ENCODE measurements around the gene SPATA2L. TPM values are rescaled to one million over a fixed set of nuclear protein-coding genes. Genes with fewer than 3 reads are reported as not detected.
A peak's percentile ranks its signal among the peaks of the same experiment; 100 is the strongest.

The SPATA2L gene
- total RNA-seq, 2 donors from 2014 or later, result 5.9 to 12.7 TPM

DNA sequence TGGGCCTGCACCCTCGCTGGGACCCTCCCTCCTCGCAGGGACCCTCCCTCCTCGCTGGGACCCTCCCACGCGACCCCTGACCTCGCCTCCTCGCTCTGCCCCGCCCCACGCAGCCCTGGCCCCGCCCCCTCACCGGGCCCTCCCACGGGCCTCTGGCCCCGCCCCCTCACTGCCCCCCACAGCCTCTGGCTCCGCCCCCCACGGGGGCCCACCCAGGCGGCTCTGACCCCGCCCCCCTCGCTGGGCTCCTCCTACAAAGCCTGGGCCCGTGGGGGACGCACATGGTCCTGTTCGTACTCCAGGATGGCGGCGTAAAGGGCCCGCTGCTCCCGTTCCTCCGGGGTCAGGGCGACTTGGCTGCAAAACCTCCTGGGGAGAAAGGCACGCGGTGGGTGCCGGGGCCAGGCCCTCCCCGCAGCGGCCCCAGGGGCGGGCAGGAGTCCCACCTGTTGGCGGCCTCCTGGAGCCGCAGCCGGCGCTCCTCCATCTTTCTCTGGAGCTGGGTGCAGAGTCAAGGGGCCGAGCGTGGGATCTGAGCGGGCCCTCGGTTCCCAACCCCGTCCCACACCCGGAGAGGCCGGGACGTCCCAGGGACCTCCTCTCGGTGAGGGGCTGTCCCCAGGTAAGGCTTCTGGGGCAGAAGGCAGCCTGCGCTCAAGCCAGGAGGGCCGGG is 10.2 kb upstream of the SPATA2L start:
- H3K9me3 ChIP-seq, result no peaks in the 10 kb centered on the region
- DNase-seq (ENCODE audit: low spot score), result no peak
- TF ChIP-seq, protein P1, sequence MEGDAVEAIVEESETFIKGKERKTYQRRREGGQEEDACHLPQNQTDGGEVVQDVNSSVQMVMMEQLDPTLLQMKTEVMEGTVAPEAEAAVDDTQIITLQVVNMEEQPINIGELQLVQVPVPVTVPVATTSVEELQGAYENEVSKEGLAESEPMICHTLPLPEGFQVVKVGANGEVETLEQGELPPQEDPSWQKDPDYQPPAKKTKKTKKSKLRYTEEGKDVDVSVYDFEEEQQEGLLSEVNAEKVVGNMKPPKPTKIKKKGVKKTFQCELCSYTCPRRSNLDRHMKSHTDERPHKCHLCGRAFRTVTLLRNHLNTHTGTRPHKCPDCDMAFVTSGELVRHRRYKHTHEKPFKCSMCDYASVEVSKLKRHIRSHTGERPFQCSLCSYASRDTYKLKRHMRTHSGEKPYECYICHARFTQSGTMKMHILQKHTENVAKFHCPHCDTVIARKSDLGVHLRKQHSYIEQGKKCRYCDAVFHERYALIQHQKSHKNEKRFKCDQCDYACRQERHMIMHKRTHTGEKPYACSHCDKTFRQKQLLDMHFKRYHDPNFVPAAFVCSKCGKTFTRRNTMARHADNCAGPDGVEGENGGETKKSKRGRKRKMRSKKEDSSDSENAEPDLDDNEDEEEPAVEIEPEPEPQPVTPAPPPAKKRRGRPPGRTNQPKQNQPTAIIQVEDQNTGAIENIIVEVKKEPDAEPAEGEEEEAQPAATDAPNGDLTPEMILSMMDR (IDR thresholded peaks at IDR 0.05), result no peak
- peaks cover 0 to 12% of the 10 kb centered on the region in 2 donors for H3K4me1 ChIP-seq
- no peaks in the 10 kb centered on the region for H3K36me3 ChIP-seq
- H3K27me3 ChIP-seq, result no peaks in the 10 kb centered on the region
- no peak overlapping the region for H3K27ac ChIP-seq
- H3K4me3 ChIP-seq, result peak overlapping the region in 1 of 2 donors; percentile 33

DNA sequence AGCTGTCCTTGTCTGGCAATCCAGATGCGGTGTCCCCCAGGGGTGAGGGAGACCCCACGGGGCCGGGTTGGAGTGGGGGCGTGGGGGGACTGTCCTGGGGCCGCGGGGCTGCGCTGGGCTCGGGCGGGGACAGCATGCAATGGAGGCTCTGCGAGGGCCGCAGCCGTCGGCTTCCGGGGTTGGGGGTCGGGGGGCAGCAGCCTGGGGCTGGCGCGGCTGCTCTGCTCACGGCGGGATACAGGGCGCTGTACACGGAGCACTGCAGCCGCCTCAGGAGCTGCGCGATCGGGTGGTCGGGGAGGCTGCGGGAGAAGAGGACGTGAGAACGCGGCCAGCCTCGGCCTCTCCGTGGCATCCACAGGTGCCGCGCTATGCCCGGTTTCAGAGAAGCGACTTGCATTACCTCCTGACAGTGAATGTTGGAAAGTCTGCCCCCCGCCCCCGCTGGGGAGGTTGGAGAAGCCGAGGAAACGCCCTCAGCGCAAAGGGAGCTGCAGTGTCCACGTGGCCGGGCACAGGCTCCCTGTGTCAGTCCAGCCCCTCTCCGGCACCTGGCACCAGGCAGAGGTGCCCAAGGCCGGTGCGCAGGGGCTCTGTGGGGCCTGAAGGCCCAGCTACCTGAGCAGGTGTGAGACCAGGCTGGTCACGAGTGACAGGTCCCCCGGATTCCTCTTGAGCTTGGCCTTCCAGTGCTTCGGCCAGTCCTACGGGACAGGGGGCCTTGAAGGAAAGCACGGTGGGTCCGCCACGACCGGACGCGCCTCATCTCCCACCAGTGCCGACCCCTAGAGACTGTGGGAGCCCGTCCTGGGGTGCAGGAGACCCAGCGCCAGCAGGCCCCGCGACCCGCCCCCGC is 9.4 kb upstream of the SPATA2L start:
- H3K4me3 ChIP-seq, result no peak overlapping the region
- H3K36me3 ChIP-seq, result no peaks in the 10 kb centered on the region
- TF ChIP-seq, protein P1 (IDR thresholded peaks at IDR 0.05), result no peak
- peaks cover 0 to 20% of the 10 kb centered on the region in 2 donors for H3K4me1 ChIP-seq
- no peak for DNase-seq (ENCODE audit: low spot score)
- H3K27me3 ChIP-seq, result no peaks in the 10 kb centered on the region
- no peaks in the 10 kb centered on the region for H3K9me3 ChIP-seq
- H3K27ac ChIP-seq, result no peak overlapping the region

DNA sequence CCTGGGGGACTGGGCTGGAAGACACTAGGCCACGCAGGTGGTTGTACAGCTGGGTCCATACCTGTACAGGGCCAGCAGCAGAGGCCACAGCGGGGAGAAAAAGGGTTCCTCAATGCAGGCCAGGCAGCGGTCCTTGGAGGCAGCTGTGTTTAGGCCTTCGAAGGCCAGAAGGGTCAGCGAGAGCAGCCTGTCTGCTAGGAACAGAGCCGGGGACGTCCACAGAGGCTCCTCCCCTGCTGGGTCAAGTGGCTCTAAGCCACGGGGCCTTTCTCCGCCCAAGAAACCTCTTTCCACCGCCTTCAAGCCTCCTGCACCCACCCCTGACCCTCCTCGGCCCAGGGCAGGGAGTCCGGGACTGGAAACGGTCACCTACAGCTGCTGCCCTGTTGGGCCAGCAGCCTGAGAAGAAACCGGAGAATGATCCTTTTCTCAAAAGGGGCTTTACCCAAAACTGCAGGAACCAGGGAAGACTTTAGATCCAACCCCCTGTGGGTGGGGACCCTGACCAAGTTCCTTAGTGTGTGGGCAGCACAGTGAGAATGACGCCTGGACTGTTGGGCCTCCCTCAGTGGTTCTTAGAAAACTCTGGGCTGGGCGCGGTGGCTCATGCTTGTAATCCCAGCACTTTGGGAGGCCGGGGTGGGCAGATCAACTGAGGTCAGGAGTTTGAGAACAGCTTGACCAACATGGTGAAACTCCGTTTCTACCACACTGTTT is 8.4 kb upstream of the SPATA2L start:
- DNase-seq (ENCODE audit: low spot score), result no peak
- H3K9me3 ChIP-seq, result no peaks in the 10 kb centered on the region
- no peaks in the 10 kb centered on the region for H3K36me3 ChIP-seq

DNA sequence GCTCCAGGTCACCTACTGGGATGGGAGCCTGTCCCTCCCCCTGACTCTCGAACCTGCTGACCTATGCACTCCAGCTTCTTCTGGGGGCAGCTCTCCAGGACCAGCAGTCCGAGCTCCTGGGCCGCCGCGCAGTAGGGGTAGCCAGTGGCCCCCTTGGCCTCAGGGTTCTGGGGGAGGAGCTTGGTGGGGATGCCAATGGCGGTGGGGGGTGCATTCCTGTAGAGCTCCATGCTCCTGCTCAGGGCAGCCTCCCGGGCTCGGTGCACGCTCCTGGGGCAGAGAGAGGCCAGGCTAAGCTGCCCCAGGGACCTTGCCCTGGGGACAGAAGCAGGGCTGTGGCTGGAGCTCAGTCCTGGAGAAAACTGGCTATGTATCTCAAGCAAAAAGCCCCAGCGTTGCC is 7.7 kb upstream of the SPATA2L start:
- Histone ChIP-seq H3K9me3 (no peaks in the 10 kb centered on the region), H3K4me3 (no peak overlapping the region), H3K27ac (no peak overlapping the region), H3K4me1 (peaks cover 0 to 21% of the 10 kb centered on the region in 2 donors), H3K27me3 (no peaks in the 10 kb centered on the region), H3K36me3 (no peaks in the 10 kb centered on the region)
- DNase-seq (ENCODE audit: low spot score), result no peak
- TF ChIP-seq, protein P1 (IDR thresholded peaks at IDR 0.05), result no peak

More for the DNA sequence above, 8.4 kb upstream of the SPATA2L start:
- Histone ChIP-seq H3K4me1 (peaks cover 0 to 21% of the 10 kb centered on the region in 2 donors), H3K27me3 (no peaks in the 10 kb centered on the region), H3K4me3 (no peak overlapping the region), H3K27ac (no peak overlapping the region)
- TF ChIP-seq, protein P1 (IDR thresholded peaks at IDR 0.05), result no peak

DNA sequence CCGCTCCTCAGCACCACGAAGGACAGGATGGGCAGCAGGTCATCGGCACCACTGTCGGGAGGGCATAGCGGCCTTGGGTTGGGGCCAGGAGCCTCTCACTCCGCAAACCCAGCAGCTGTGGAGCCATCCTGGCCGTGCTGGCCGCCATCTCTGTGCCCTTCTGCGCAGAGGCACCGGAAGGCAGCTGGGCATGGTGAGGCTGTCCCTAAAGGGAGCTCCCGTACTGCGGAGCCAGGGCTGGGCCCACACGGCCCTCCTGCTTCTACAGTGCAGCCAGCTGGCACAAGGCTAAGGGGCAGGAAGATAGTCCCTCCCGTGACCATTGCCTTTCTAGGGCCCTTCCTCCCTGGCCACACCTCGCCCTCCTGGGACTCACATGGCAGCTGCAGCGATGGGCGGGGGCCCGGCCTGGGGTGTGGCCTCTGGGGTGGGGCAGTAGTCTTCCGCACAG is 7.0 kb upstream of the SPATA2L start:
- Histone ChIP-seq H3K27ac (no peak overlapping the region), H3K36me3 (no peaks in the 10 kb centered on the region), H3K27me3 (no peaks in the 10 kb centered on the region), H3K4me1 (peaks cover 0 to 21% of the 10 kb centered on the region in 2 donors), H3K9me3 (no peaks in the 10 kb centered on the region), H3K4me3 (no peak overlapping the region)
- TF ChIP-seq, protein P1 (IDR thresholded peaks at IDR 0.05), result no peak
- no peak for DNase-seq (ENCODE audit: low spot score)

All from right atrium auricular region (tissue), 2 donors.